IMR-90 (cell line): ENCODE data around the gene ARHGDIA. TPM values are rescaled to one million over a fixed set of nuclear protein-coding genes. Genes with fewer than 3 reads are reported as not detected.

Experiments
- ATAC-seq: fragments of 200-7000 bp; cut with Tn5 transposase; 2 replicates; pipeline ENCODE4 v1.9.1; 2020; ENCODE audit warnings: low read depth, mild to moderate bottlenecking, moderate library complexity
- BruUV-seq: library from RNA; stranded (reverse); fragments of 400-500 nt; replicated peaks from 2 replicates; lab custom pipeline; 2021; lab: Mats Ljungman, UMichigan
- CTCF ChIA-PET: fragments of 300-600 bp; formaldehyde crosslinking; extraction: SDS; loops from one replicate; lab custom pipeline; 2021; ENCODE audit warnings: antibody characterized with exemption; lab: Yijun Ruan, JAX
- POLR2A ChIA-PET: fragments of 300-600 bp; sonication (Branson Sonifier 250); formaldehyde crosslinking; loops from one replicate; lab custom pipeline; 2022; ENCODE audit warnings: antibody characterized with exemption; ENCODE audit not compliant: unreplicated experiment; lab: Charles Lee
- DNase-seq: peaks from one replicate; pipeline ENCODE4 v3.0.0; 2013
- H2AFZ ChIP-seq: replicated peaks from 2 replicates; pipeline ENCODE3; 2013; ENCODE audit warnings: low read length, mild to moderate bottlenecking; ENCODE audit not compliant: poor library complexity
- H2AK5ac ChIP-seq: 2 replicates; pipeline ENCODE4 v1.6.1; 2013; ENCODE audit warnings: low read depth, low read length, inconsistent platforms
- H2AK9ac ChIP-seq: replicated peaks from 2 replicates; pipeline ENCODE3; 2013; ENCODE audit warnings: mild to moderate bottlenecking, low read depth, low read length, moderate library complexity; ENCODE audit not compliant: poor library complexity
- H2BK120ac ChIP-seq: 2 replicates; pipeline ENCODE4 v1.6.1; 2013; ENCODE audit warnings: low read depth, low read length, inconsistent platforms
- H2BK15ac ChIP-seq: 3 replicates; pipeline ENCODE4 v1.6.1; 2013; ENCODE audit warnings: low read depth, low read length, inconsistent platforms
- H2BK20ac ChIP-seq: 2 replicates; pipeline ENCODE4 v1.6.1; 2013; ENCODE audit warnings: low read depth, mild to moderate bottlenecking, inconsistent platforms, low read length, moderate library complexity
- H2BK5ac ChIP-seq: 2 replicates; pipeline ENCODE4 v1.6.1; 2013; ENCODE audit warnings: mild to moderate bottlenecking, low read depth, low read length, inconsistent platforms; ENCODE audit not compliant: poor library complexity, severe bottlenecking
- H3K14ac ChIP-seq: replicated peaks from 2 replicates; pipeline ENCODE4 v1.6.1; 2013; ENCODE audit warnings: low read depth, low read length, inconsistent platforms
- H3K18ac ChIP-seq: 2 replicates; pipeline ENCODE4 v1.6.1; 2013; ENCODE audit warnings: low read depth, low read length, control low read depth
- H3K23ac ChIP-seq: 2 replicates; pipeline ENCODE4 v1.6.1; 2013; ENCODE audit warnings: low read depth, low read length, inconsistent platforms
- H3K27ac ChIP-seq: 2 replicates; pipeline ENCODE4 v1.5.1; 2013; ENCODE audit warnings: mild to moderate bottlenecking, control low read depth, low read length; ENCODE audit not compliant: insufficient read depth
- H3K27me3 ChIP-seq: 2 replicates; pipeline ENCODE4 v1.6.1; 2013; ENCODE audit warnings: low read length; ENCODE audit not compliant: control insufficient read depth, insufficient read depth
- H3K36me3 ChIP-seq: 2 replicates; pipeline ENCODE4 v1.6.1; 2013; ENCODE audit warnings: low read length, mixed read lengths; ENCODE audit not compliant: control insufficient read depth, insufficient read depth
- H3K4ac ChIP-seq: 2 replicates; pipeline ENCODE4 v1.6.1; 2013; ENCODE audit warnings: low read depth, low read length, inconsistent platforms
- H3K4me1 ChIP-seq: 2 replicates; pipeline ENCODE4 v1.6.1; 2013; ENCODE audit warnings: low read length, mixed read lengths; ENCODE audit not compliant: control insufficient read depth, insufficient read depth
- H3K4me2 ChIP-seq: 2 replicates; pipeline ENCODE4 v1.6.1; 2013; ENCODE audit warnings: low read depth, mild to moderate bottlenecking, control low read depth, low read length, moderate library complexity
- H3K4me3 ChIP-seq: 2 replicates; pipeline ENCODE4 v1.5.1; 2013; ENCODE audit warnings: low read depth, mild to moderate bottlenecking, control low read depth, low read length, moderate library complexity; ENCODE audit not compliant: insufficient read depth
- H3K56ac ChIP-seq: 2 replicates; pipeline ENCODE4 v1.6.1; 2013; ENCODE audit warnings: low read length, inconsistent platforms; ENCODE audit not compliant: insufficient read depth; ENCODE audit errors: extremely low read depth
- H3K79me1 ChIP-seq, 2 experiments: 2 replicates each; pipeline ENCODE4 v1.6.1; 2013; ENCODE audit warnings: low read length in 2 of 2, inconsistent platforms in 1 of 2, low read depth in 1 of 2
- H3K9ac ChIP-seq: 2 replicates; pipeline ENCODE4 v1.6.1; 2013; ENCODE audit warnings: low read depth, low read length, control low read depth
- H3K9me1 ChIP-seq: 2 replicates; pipeline ENCODE4 v1.6.1; 2013; ENCODE audit warnings: low read length, inconsistent platforms; ENCODE audit not compliant: insufficient read depth
- H3K9me3 ChIP-seq: 2 replicates; pipeline ENCODE4 v1.6.1; 2013; ENCODE audit warnings: low read length; ENCODE audit not compliant: control insufficient read depth, insufficient read depth
- H4K20me1 ChIP-seq: 2 replicates; pipeline ENCODE4 v1.6.1; 2013; ENCODE audit warnings: low read length, inconsistent platforms; ENCODE audit not compliant: insufficient read depth
- H4K5ac ChIP-seq: 2 replicates; pipeline ENCODE4 v1.6.1; 2013; ENCODE audit warnings: mild to moderate bottlenecking, low read depth, low read length, control low read depth
- H4K8ac ChIP-seq, 2 experiments: 2 replicates each; pipeline ENCODE4 v1.6.1; 2013; ENCODE audit warnings: low read depth in 2 of 2, low read length in 2 of 2, control low read depth in 1 of 2, inconsistent platforms in 1 of 2
- H4K91ac ChIP-seq: 2 replicates; pipeline ENCODE4 v1.6.1; 2013; ENCODE audit warnings: low read depth, low read length, inconsistent platforms; ENCODE audit not compliant: insufficient read depth
- BHLHE40 ChIP-seq: fragments of 150-350 bp; IDR thresholded peaks from 2 replicates; pipeline ENCODE4 v1.6.1; 2016; ENCODE audit warnings: mild to moderate bottlenecking, low read depth, low read length
- RCOR1 ChIP-seq: IDR thresholded peaks from 2 replicates; pipeline ENCODE4 v1.6.1; 2012; ENCODE audit warnings: mild to moderate bottlenecking, low read length, improper control_type of control experiment; ENCODE audit not compliant: insufficient replicate concordance
- SMC3 ChIP-seq: fragments of 150-350 bp; IDR thresholded peaks from 2 replicates; pipeline ENCODE4 v1.6.1; 2016; ENCODE audit warnings: low read depth, mild to moderate bottlenecking, antibody characterized with exemption, low read length, moderate library complexity
- WGBS, 2 experiments: methylation state at CpG; one replicate each; pipeline versions ENCODE4 v1.1.5 to v1.1.7; 2013; ENCODE audit warnings: missing lambda C conversion rate in 2 of 2; ENCODE audit not compliant: insufficient read length in 1 of 2; ENCODE audit errors: extremely low coverage in 2 of 2; 5-methylcytosine and 5-hydroxymethylcytosine counted together
- dilution Hi-C: fragments of 300-500 bp; cut with HindIII; formaldehyde crosslinking; loops from one replicate; pipeline ENCODE4 v1.14.3; 2018; ENCODE audit warnings: low sequenced_read_pairs; ENCODE audit not compliant: unreplicated experiment
- in situ Hi-C: fragments of 300-500 bp; cut with MboI; formaldehyde crosslinking; loops from 3 replicates; pipeline ENCODE4 v1.14.3; 2019; ENCODE audit warnings: low sequenced_read_pairs, inconsistent platforms, mixed read lengths
- intact Hi-C: fragments of 100-400 bp; cut with micrococcal nuclease; formaldehyde crosslinking; loops from 2 replicates; pipeline ENCODE4 v1.10.0; 2022
- polyA plus RNA-seq, 3 experiments: library from polyadenylated mRNA; depleted of rRNA; stranded (reverse); fragments of >200 nt; gene quantifications; 2 replicates each; pipeline ENCODE4 v1.2.3, GENCODE V29; 2012; ENCODE audit warnings: low replicate concordance in 1 of 3
- total RNA-seq: library from RNA; depleted of rRNA; stranded (reverse); fragments of >200 nt; gene quantifications from 2 replicates; pipeline ENCODE4 v1.2.3, GENCODE V29; 2012
- TF ChIP-seq, protein P1 (sequence below): conservative IDR thresholded peaks from 2 replicates; pipeline ENCODE4 v1.5.1; 2012; ENCODE audit warnings: mild to moderate bottlenecking, low read depth, low read length, improper control_type of control experiment

Gene ARHGDIA
- total and polyA plus RNA-seq, 2 of the 4 experiments (the other 2 are of a cell fraction) = 62.7 to 362 TPM

- Histone ChIP-seq H2BK20ac (no peak overlapping the region), H3K9me3 (no peaks in the 10 kb centered on the region), H2AK5ac (no peak overlapping the region), H3K36me3 (peaks cover 44% of the 10 kb centered on the region), H4K8ac (no peak overlapping the region), H3K4me2 (peak overlapping the region; percentile 65), H3K18ac (no peak overlapping the region), H3K4me1 (peaks cover 5% of the 10 kb centered on the region), H4K91ac (no peak overlapping the region), H3K56ac (no peak overlapping the region; the same call in 1 of the 2 replicates), H3K27ac (peak overlapping the region; percentile 4; the same call in 1 of the 2 replicates), H3K23ac (peak overlapping the region; percentile 58; the same call in 1 of the 2 replicates), H3K4me3 (peak overlapping the region; percentile 90), H3K9ac (peak overlapping the region; percentile 55), H2BK15ac (no peak overlapping the region), H3K79me1 (peaks cover under 1 to 32% of the 10 kb centered on the region in 2 experiments; a peak in 3 of 4 replicates), H3K14ac (0 out of 2 replicates have a peak overlapping the region, but pooled peaks have one; percentile 33), H2BK120ac (no peak overlapping the region), H3K9me1 (0 out of 2 replicates have a peak, but pooled peaks cover 4% of the 10 kb centered on the region), H3K4ac (peak overlapping the region; percentile 11; the same call in 1 of the 2 replicates), H4K20me1 (peaks cover 20% of the 10 kb centered on the region), H2BK5ac (no peak overlapping the region), H2AK9ac (peak overlapping the region; percentile 93), H2AFZ (peak overlapping the region; percentile 89), H3K27me3 (no peaks in the 10 kb centered on the region), H4K5ac (no peak overlapping the region)
- intact Hi-C loops (no loop called here), dilution Hi-C loops (no loop called here), in situ Hi-C loops (no loop called here)
- peak; percentile 1 for ATAC-seq
- ChIA-PET POLR2A (no interaction called here), CTCF (no interaction called here)
- TF ChIP-seq, protein P1, sequence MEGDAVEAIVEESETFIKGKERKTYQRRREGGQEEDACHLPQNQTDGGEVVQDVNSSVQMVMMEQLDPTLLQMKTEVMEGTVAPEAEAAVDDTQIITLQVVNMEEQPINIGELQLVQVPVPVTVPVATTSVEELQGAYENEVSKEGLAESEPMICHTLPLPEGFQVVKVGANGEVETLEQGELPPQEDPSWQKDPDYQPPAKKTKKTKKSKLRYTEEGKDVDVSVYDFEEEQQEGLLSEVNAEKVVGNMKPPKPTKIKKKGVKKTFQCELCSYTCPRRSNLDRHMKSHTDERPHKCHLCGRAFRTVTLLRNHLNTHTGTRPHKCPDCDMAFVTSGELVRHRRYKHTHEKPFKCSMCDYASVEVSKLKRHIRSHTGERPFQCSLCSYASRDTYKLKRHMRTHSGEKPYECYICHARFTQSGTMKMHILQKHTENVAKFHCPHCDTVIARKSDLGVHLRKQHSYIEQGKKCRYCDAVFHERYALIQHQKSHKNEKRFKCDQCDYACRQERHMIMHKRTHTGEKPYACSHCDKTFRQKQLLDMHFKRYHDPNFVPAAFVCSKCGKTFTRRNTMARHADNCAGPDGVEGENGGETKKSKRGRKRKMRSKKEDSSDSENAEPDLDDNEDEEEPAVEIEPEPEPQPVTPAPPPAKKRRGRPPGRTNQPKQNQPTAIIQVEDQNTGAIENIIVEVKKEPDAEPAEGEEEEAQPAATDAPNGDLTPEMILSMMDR = no peak
- peak; percentile 83 for TF ChIP-seq BHLHE40
- TF ChIP-seq RCOR1 = no peak
- TF ChIP-seq SMC3 = no peak
- 54% methylated on average over 12 of the region's 23 CpGs; no CpG with 5 or more reads in 1 of the 2 experiments for WGBS, 2 experiments
- DNase-seq = no peak
- BruUV-seq = no TSS peak
Observed at GRCh38 chr17:81909966-81910839, 39.1 kb upstream of the ARHGDIA start.
